Esophagus squamous epithelium (tissue), 4 donors: Measurements from ENCODE around the gene ITPA.

Experiments
- CTCF ChIP-seq, 6 experiments: fragments of 450-650 bp in 4 of 6; fragments of 200-600 bp in 2 of 6; sonication (generic) in 2 of 6; IDR thresholded peaks; one replicate each; pipeline ENCODE4 v1.5.1; 2016 to 2019; ENCODE audit warnings: antibody characterized with exemption in 6 of 6, mild to moderate bottlenecking in 4 of 6, moderate library complexity in 4 of 6
- POLR2A ChIP-seq, 4 donors: fragments of 450-650 bp; IDR thresholded peaks; one replicate each; pipeline ENCODE4 v1.6.1; 2017; ENCODE audit warnings: antibody characterized with exemption in 4 of 4, mild to moderate bottlenecking in 4 of 4, moderate library complexity in 3 of 4

- TF ChIP-seq CTCF (IDR thresholded peaks at IDR 0.05) (no peak), POLR2A (IDR thresholded peaks at IDR 0.05) (no peak)
These were observed 28.0 kb downstream of the ITPA start for GRCh38 chr20:3237011-3237957.
